Kidney tubule cell (primary cell): ENCODE results near the gene GRAMD2A.
A peak's percentile ranks its signal among the peaks of the same experiment; 100 is the strongest.

Source experiments
- DNase-seq: peaks from one replicate; pipeline ENCODE4 v3.0.0-alpha.2; 2018; ENCODE audit warnings: low spot score

GRAMD2A gene

GRCh38 chr15:72136170-72137051 lies 61.2 kb downstream of the GRAMD2A start:
- DNase-seq, result peak; percentile 16

- DNase-seq, result no peak
Measured at GRCh38 chr15:72135719-72136118, 61.9 kb downstream of the GRAMD2A start.

GRCh38 chr15:72133211-72133610 lies 64.4 kb downstream of the GRAMD2A start:
- no peak for DNase-seq

DNA sequence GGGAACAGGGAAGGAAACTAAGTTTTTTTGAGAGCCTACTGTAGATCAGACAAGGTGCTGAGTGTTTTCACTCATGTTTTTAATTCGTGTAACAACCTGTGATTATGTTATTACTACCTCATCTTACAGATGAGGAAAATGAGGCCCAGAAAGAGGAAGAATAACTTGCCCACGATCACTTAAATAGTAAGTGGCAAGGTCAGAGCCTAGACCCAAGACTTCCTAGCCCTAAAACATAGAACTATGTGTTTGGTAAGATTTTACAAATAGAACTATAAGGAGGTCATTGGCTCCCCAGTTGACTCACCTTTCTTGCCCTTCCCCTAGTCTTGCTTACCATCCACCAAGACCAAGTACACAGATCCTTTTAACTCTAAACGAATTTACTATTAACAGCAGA lies 65.7 kb downstream of the GRAMD2A start:
- DNase-seq, result no peak

- DNase-seq, result no peak
Measured at GRCh38 chr15:72130272-72130671, 67.3 kb downstream of the GRAMD2A start.

GRCh38 chr15:72128359-72128758 lies 69.2 kb downstream of the GRAMD2A start:
- DNase-seq, result no peak

DNA sequence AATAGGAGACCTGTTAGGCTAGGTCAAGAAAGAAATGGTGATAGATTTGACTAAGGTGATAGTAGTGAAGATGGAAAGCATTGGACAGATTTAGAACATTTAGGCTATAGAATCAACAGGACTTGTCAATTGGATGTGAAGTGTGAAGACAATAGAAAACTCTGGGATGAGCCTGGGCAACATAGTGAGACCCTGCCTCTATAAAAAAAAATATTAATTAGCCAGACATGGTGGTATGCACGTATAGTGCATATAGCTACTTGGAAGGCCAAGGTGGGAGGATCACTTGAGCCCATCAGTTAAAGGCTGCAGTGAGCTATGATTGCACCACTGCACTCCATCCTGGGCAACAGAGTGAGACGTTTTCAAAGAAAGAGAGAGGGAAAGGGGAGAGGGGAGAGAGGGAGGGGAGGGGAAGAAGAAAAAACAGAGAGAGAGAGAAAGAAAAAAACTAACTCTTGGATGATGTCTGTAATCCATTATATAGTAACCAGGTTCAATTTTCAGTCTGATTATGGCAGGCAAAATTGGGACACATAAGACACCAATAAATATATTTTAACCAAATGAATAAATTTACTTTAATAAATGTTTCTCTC lies 69.8 kb downstream of the GRAMD2A start:
- DNase-seq, result no peak

GRCh38 chr15:72124218-72124617 lies 73.4 kb downstream of the GRAMD2A start:
- no peak for DNase-seq

DNA sequence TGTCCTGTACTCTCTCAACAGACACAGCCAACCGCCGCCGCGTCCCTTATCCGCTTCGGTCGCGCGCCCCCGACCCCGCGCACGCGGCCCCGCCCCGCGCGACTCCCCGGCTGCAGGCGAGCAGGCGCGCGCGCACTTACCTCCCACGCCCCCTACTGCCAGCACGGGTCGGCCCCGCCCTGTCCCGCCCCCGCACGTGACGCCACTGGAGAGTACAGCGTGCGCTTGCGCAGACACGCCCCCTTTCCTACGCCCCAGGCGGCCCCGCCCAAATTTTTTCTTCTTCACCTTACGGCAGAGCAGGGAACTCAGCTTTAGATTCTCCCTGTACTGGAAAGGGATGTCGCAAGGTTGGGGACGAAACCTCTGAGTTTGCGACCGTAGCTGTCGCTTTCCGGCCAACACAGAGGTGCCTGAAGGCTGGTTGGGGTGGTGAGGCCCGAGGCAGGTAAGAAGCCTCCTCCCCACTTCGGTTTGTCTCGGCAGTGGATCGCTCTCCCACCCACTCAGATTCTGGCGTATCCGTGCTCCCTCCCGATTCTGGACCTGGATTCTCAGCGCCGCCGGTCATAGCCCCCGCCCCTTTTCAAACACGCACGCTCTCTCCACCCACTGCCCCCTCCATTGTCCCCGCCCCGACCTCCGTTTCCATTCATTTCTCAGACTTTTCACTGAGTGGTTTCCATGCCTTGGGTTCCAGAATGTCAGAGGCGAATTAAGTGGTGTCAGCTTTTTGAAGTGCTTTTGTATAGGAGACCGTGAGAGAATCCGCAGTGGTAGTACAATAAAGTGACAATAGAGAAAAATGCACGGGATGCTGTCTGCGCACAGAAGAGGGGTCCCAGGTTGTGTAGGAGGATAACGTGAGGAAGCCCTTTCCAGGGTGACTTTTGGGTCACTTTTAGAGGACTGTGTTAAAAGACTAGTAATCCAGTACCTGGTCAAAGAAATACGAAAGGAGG lies 79.3 kb downstream of the GRAMD2A start, which contains the start of the genes MYO9A and SENP8:
MYO9A (minus strand) TSS at position 134 of the 962 bp plus-strand sequence. CDS start 71,587 bp downstream, outside the sequence.
SENP8 (plus strand) TSS at position 387 of the 962 bp plus-strand sequence. CDS start 21,221 bp downstream, outside the sequence.
- DNase-seq, result peak; percentile 99

DNA sequence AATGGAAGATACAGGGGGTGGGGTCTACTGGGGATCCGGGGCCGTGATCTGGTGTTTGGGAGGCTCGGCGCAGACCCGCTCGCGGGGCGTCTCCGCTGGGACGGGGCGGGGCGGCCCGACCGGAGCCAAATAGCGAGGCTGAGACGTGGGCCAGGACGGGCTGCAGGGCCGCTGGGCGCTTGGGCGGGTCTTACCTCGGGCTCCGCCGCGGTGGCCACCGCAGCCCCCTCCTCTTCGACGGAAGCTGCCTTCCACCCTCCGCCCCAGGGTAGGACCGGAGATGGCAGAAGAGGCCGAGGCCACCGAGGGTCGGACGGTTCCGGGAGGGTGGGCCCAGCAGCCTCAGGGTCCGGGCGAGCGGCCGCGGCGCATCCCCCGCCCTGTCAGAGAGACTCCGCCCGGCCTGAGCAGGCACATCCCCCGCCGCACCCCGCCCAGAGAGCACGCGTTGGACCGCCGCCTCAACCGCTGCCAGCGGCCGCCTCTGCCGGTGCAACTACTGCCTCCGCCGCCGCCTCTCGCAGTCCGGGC lies 80.0 kb downstream of the GRAMD2A start:
- DNase-seq, result peak; percentile 78

GRCh38 chr15:72116731-72117485 lies 80.7 kb downstream of the GRAMD2A start:
- peak; percentile 26 for DNase-seq

- DNase-seq, result peak; percentile 10
Measured at GRCh38 chr15:72113347-72114031, 84.1 kb downstream of the GRAMD2A start.

DNA sequence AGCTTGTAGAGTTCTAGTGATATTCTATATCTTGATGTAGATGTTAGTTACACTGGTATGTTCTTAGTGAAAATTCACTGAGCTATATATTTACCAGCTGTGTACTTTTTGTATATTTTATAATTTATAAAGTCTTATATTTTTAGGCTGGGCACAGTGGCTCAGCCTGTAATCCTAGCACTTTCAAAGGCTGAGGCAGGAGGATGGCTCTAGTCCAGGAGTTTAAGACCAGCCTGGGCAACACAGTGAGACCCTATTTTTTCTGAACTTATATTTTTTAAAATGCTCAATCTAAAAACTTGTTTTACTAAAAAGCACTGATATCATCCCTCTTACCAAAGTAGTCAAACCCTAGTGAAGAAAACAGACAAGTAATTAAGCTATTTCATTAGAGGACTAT lies 84.8 kb downstream of the GRAMD2A start:
- DNase-seq, result no peak

DNA sequence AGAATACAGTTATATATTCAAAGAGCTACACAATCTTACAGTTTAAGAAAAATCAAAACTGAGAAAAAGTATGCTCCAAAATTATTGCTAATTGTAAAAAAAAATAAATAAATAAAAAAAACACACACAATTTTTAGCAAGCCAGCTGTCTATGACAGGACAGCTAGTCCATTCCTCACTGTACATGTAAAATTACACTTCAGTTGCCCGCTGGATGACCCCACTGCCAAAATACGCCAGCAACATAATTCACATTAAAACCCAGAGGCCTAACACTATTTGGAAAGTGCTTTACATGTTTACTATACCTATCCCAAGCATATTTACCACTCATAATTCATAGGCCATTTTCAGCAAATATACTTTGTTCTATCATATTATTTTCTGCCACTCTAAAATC lies 85.5 kb downstream of the GRAMD2A start:
- no peak for DNase-seq

DNA sequence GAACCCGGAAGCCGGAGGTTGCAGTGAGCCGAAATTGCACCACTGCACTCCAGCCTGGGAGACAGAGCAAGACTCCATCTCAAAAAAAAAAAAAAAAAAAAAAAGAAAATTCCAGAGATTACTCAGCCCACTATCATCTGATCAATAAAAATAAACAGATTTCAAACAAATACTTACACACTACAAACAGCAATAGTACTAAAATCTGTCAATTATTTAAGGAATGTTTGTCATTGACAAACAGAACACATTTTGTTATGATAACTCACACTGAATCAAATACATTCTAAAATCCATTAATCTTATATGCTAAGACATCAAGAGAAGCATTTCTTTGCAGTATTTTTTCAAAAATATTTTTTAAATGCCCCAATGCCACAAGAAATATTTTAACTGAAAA lies 87.2 kb downstream of the GRAMD2A start:
- peak; percentile 9 for DNase-seq
